HG02610 (cell line): ENCODE results near the gene LETMD1.

Source experiments
- ATAC-seq: cut with Tn5 transposase; IDR thresholded peaks from one replicate; pipeline ENCODE4 v1.9.1; 2021; ENCODE audit warnings: mild to moderate bottlenecking, moderate library complexity; ENCODE audit not compliant: unreplicated experiment

Gene LETMD1

DNA sequence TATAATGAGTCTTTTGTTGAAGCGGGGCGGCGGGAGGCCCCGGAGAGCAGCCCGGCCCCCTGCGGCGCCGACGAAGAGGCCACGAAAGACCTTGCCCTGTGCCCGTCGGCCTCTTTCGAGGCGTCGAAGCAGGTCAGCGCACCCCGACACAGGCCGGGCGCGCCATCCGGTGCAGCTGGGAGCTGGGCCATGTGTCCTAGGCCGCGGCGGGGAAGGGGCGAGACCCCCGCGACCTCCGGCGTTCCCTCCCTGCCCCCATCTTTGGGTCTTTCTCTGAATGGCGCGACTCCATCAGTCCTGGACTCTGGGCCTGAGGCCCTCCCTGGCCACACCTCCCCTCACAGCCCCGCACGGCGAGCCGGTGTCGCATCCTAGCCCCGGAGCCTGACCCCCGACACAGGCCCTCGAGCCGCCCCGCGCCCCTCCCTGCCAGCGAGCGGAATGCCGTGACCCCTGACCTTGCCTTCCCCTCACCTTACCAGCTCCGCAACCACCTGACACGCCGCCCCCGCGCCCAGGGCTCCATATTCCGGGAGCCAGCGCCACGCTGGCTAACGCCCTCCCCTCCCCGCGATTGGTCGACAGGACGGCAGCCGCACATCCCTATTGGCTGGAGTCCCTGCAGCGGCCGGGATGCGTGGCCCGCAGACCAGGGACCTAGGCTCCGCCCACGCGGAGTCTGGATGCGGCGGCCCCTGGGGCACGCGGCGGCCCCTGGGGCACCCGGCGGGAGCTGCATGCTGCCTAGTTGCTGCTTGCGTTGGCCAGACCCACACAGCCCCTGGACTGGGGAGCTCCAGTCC lies 22.1 kb upstream of the LETMD1 start, which contains the start of gene SLC11A2:
Gene SLC11A2 (minus strand): TSS at position 549 of the 803 bp plus-strand sequence. CDS start 15,656 bp downstream, outside the sequence.
- ATAC-seq = peak; percentile 96

DNA sequence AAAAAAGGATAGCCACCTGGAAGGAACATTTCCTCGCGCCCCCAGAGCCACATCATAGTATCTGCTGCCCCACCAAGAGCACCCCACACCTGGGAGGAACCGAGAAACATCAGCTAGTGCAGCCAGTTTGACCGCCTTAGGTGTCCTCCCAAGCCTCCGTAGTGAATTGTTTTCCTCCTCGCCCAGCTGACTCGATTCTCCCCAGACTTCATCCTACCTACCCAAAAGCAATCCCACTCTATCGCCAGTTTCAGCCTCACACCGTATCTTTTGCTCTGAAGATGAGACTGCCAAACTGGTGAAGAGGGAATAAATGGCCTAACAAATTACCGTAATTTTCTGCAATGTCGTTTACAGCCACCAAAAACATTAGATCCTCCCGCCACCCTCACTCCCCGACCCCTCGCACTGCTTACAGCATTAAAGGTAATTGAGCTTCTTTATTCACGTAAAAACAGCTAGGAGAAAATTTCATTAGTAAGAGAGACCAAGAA lies 20.7 kb upstream of the LETMD1 start:
- ATAC-seq = no peak

DNA sequence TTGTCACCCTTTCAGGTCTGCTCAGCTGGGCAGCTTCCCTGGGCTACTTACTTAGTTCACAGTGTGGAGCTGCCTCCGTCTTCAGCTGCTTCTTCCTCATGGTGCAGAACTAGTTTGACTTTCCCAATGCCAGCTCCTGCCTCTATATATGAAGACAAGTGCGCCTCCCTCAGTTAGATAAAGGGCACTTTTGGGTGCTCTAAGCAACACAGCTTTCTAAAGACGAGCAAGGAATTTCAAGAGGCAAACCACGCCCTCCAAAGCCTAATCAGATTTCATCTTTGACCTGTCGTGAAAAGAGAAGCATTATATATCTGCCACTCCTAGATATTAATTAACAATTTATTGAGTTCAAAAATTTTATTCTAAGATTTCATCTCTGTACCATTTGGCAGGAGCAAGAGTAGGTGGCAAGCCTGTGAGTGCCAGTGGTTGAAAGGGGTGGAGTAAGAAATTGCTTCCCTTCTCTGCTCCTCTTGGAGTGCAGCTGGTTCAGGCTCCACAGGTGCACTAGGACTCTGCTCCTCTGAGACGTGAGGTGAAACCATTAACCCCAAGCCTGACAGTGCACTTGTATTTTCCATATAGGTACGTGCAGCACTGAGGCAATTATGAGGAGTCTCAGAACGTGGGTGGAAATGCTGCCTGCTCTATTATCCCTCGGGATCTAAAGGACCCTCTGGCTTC lies 19.9 kb upstream of the LETMD1 start:
- ATAC-seq = no peak

DNA sequence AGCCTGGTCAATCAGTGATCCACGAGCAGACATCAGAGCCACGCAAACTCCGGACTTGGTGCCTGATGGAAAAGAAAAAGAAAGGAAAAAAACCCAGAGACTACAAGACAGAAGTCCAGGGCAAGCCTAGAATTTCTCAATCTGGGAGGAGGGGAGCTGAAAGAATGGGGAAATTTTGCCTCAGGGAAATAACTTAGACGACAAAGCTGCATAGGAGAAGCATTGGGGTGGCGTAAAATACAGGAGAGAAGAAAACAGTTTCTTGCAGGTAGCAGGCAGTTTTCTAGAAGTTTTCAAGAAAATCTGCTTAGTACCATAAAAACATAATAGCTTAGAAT lies 19.3 kb upstream of the LETMD1 start:
- ATAC-seq = no peak

DNA sequence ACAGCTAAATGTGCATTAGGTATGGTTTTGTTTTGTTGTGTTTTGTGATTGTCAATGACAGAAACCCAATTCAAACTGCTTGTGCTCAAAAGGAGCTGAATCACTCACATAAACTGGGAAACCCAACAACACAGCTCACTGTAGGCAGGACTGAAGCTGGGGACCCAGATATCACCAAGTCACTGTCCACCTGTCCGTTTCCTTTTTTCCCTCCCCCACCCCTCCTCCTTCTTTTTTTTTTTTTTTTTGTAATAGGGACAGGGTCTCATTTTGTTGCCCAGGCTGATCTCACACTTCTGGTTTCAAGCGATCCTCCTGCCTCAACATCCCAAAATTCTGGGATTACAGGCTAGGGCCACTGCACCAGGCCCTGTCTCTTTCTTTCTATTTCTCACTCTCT lies 15.1 kb upstream of the LETMD1 start:
- ATAC-seq = no peak

DNA sequence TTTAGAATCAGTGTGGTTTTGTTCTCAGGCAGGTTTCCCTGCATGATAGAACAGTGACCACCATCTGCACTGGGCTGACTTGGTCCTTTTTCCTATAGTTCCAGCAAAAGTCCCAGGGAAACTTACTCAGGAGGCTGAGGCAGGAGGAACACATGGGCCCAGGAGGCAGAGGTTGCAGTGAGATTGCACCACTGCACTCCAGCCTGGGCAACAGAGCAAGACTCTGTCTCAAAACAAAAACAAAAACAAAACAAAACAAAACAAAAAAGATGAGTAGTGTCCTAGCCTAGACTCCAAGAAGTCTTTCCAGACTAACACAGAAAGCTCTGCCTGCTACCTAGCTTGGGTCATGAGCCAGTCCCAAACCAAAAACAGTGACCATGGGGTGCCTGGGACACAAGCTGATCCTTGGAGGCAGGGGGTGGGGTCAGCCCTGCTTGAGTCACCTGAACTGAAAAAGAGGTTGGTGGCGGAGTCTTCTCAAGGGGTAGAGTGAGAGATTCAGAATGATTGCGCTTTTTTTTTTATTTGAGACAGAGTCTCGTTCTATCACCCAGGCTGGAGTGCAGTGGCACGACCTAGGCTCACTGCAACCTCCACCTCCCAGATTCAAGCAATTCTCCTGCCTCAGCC lies 14.6 kb upstream of the LETMD1 start:
- no peak for ATAC-seq

DNA sequence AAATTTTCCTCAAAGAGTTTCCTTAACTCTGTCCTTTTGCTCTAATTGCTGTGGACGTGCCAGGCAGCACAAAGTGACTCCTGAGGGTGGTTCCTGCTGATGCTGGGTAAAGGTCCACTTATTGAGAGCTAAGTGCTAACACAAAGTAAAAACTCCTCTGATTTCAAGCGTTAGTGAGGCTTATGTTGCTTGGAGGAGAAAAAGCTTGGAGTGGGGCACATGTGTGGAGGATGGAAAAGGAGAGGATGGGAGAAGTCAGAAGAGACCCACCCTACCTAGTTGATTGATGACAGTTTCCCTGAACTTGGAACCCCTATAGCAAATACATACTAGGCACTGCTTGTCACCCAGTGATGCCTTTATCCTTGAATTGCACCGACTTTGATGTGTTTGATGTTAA lies 11.8 kb upstream of the LETMD1 start:
- no peak for ATAC-seq

DNA sequence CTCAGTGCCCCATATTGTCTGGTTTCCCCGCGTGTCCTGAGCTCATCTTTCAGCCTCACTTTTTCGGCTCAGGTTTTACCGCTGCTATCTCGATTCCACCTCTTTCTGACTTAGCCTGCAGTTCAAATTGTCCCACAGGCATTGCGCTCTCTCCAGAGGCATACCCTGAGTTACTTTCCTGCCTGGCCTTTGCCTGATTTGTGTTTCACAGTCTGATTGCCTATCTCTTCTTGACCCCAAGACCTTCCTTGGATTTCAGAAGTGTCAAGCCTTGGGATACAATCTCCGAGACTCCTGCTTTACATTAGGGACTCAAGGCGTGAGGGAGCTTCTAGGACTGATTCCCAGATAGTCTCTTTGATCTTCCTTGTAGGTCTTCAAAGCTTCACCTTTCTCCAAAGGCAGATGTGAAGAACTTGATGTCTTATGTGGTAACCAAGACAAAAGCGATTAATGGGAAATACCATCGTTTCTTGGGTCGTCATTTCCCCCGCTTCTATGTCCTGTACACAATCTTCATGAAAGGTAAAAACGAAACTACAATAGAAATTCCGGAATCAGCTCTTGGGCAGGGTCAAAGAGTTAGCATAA lies 629 bp downstream of the LETMD1 start:
- no peak for ATAC-seq

DNA sequence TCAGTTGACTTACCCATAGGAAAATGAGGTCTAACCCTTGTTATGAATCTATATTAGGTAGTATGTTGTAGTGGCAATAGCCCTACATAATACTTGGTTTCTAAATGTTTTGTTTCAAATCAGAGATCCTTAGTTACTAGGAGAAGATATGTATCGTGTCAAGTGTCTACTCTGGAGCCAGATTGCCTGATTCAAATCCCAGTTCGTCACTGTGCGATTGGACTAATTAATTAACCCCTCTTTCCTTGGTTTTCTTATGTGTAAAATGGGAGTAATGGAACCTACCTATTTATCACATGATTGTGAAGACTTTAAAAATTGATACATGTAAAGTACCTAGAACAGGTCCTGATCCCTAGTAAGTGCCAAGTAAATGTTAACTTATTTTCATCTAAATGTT lies 1.4 kb downstream of the LETMD1 start:
- ATAC-seq = no peak

DNA sequence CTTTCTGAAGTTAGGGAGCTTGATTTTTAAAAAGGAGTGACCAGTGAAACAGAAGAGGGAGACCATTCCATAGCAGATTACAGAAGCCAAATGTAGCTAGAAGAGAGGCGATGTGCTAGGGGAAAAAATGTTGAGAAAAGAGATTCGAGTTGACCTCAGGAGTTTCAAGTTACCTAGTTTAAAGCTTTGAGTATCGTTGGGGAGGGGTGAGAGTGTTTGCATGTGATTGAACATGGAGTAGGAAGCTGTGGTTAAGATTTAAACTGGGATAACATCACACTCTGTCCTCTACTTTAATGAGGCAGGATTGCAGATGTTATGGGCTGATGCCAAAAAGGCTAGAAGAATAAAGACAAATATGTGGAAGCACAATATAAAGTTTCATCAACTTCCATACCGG lies 3.7 kb downstream of the LETMD1 start:
- no peak for ATAC-seq

DNA sequence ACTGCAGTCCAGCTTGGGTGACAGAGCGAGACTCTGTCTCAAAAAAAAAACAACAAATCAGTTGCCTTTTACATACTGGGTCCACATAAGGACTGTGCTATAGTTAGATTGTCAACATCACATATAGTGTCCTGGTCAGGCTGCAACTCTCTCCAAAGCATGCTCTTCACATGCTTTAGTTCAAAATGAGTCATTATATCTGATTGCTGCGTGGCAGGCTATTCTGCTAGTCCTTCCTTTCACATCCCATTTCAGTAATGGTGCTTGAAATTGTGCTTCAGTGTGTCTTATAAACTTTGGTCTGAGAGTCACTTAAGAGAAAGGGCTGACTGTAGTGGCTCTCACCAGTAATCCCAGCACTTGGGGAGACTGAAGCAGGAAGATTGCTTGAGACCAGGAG lies 6.9 kb downstream of the LETMD1 start:
- no peak for ATAC-seq

DNA sequence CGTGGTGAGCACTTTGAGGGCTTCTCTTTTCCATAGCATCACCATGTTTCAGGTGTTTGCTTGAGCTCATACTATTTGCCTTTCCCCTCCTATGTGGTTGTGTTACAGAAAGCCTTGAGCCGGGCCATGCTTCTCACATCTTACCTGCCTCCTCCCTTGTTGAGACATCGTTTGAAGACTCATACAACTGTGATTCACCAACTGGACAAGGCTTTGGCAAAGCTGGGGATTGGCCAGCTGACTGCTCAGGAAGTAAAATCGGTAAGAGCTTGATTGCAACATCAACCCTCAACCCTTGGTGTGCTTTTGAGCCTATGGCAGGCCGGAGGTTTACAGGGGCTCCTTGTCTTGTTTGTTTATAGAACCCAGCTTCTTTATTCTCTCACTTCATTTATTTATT lies 8.1 kb downstream of the LETMD1 start:
- ATAC-seq = no peak

DNA sequence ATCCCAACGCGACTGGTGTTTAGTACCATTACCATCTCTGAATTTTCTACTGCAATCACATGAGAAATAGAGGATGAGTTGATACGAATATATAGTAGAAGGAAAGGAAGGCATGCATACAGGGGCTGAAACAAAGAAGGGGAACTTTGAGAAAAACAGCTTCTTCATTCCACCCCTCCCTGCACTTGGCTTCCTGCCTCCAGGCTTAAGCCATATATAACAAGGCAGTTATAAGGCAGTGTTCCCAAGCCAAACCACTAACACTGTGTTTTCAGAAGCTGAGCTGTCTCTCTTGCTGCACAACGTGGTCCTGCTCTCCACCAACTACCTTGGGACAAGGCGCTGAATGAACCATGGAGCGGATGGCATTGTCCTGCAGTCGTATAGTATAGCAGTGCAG lies 11.0 kb downstream of the LETMD1 start:
- ATAC-seq = no peak

DNA sequence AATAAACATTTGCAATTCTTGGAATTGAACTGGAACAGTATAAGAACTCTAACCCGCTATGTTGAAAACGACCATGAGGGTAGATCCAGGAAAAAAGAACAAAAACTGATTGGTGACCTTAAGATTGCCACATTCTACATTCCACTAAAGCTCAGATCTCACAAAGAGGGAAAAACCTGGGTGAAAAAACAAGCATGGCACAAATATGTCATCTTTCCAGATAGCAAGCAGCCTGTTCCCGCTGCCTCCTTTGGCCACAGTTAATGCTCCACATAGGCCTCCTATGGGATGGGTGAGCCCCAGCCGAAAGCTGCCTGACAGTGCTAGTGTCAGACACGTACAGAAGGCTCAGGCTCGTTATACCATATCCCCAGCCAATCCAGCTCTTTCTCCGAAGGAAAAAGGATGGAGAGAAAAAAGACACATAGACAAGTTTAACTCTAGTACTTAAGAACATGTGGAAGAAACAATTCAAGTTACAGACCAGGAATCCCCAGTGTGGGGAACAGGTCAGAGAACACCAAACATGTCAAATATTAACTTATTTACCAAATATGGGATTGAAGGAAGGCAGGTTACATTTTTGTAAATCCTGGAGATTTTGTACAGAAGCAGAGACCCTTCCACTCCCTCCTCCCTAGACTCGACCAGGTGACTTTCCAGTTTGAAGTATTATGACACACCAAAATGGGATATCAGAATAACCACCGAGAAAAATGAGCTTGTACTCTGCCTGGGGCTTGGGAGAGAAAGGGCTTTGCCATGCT lies 14.7 kb downstream of the LETMD1 start:
- ATAC-seq = no peak

DNA sequence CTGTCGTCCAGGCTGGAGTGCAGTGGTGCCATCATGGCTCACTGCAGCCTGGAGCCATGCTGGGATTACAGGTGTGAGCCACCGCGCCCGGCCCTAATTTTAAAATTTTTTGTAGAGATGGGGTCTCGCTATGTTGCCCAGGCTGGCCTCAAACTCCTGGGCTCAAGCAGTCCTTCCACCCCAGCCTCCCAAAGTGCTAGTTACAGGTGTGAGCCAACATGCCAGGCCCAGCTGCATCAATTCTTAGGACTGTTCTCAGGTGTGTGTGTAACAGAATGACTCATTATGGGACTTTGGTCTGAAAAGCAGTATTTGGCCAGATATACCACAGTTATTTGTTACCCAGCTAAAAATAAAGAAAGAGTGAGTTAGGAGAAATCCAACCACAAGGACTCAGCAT lies 17.4 kb downstream of the LETMD1 start:
- no peak for ATAC-seq

DNA sequence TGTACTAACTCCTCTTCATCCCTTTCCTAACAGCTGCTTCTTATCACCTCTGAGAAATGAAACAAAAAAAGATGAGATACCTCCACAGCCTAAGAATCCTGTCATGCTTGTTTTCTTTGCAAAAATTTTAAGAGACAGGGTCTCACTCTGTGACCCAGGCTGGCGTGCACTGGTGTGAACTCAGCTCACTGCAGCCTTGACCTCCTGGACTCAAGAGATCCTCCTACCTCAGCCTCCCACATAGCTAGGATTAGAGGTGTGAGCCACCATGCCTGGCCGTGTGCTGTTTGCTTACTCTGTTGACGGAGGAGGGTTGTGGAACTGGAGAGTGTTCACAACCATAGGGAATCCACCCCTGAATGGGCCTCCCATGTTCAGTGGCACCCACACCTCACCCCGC lies 19.1 kb downstream of the LETMD1 start:
- no peak for ATAC-seq

DNA sequence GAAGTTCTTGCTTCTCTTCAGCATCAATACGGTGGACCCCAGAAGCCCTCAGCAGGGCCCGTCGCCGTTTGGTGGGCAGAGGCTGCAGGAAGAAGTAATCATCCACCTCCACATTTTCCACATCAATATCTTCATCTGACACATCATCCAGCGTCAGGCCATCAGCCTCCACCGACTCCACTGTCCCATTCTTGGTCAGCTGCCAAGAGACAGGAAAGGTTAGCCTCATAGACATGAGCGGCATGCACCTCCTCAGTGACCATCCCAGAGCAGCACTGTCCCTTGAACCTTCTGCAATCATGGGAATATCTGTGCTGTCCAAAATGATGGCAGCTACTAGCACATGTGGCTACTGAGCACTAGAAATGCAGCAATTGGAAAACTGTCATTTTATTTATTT lies 19.6 kb downstream of the LETMD1 start:
- ATAC-seq = no peak

DNA sequence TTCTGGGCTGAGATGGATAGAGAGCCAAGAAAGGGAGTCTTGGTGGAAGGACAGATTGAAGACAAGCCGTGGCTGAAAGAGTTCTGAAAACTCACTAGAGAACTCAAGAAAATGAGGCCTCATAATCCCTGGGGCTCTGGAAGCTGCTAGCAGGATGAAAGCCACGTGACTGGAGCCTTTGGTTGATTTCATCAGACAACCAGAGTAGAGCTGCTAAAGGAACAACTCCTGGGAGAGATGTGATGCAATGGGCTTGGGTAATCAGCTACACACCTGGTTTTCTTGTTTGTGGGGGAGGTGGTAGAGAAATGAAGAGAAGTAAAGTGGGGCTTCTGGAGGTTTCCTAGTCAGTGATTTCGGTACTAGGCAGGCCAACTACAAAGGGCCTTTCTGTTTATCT lies 21.9 kb downstream of the LETMD1 start:
- no peak for ATAC-seq

DNA sequence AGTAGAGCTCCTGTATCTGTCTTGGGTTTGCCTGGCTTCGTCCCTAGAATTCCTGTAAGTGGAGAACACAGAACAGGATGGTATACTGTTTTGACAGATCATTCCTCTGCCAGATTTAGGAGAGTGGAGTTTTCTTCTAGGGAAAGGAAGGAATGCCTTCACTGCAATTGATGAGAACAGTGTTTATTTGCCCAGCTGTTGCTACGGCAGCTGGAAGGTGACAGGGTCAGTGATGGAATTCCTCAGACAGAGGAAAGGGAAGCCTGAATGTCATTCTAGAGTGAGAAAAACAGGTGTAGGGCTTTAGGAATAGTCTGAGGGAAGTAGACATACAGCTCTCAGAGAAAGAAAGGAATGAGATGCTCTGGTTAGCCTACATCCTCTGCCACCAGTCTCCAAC lies 23.5 kb downstream of the LETMD1 start:
- ATAC-seq = no peak

DNA sequence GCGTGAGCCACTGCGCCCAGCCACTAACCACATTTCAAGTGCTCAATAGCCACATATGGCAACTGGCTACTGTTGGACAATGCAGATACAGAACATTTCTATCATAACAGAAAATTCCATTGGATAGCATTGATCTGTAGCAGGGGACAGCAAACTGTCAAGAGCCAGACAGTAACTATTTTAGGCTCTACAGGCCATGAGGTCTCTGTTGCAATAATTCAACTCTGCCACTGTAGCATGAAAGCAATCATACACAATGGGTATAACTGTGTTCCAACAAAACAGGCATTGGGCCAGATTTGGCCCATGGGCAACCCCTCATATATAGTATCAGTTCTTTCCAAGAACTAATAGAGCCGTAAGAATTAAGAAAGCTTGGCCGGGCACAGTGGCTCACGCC lies 27.3 kb downstream of the LETMD1 start:
- no peak for ATAC-seq
